ENCODE data around the gene GARIN3.
"Not testable (repeated sequence)": the region's sequence is repeated elsewhere in the genome, so short reads cannot be mapped to it uniquely, and the experiment has no call there.

The GARIN3 gene

GRCh38 chr5:157188270-157188669 lies 22.2 kb upstream of the GARIN3 start:
- no peak overlapping the region for H3K4me3 ChIP-seq (ENCODE audit: low read depth, low read length)
- no peaks in the 10 kb centered on the region for H3K36me3 ChIP-seq
- DNase-seq, result no peak
- no peaks in the 10 kb centered on the region for H3K9me3 ChIP-seq (ENCODE audit: severe bottlenecking)
- TF ChIP-seq, protein P1, sequence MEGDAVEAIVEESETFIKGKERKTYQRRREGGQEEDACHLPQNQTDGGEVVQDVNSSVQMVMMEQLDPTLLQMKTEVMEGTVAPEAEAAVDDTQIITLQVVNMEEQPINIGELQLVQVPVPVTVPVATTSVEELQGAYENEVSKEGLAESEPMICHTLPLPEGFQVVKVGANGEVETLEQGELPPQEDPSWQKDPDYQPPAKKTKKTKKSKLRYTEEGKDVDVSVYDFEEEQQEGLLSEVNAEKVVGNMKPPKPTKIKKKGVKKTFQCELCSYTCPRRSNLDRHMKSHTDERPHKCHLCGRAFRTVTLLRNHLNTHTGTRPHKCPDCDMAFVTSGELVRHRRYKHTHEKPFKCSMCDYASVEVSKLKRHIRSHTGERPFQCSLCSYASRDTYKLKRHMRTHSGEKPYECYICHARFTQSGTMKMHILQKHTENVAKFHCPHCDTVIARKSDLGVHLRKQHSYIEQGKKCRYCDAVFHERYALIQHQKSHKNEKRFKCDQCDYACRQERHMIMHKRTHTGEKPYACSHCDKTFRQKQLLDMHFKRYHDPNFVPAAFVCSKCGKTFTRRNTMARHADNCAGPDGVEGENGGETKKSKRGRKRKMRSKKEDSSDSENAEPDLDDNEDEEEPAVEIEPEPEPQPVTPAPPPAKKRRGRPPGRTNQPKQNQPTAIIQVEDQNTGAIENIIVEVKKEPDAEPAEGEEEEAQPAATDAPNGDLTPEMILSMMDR (IDR thresholded peaks at IDR 0.05; ENCODE audit: low read depth, low read length), result no peak
- no peaks in the 10 kb centered on the region for H3K27me3 ChIP-seq (ENCODE audit: insufficient read depth, low read depth, severe bottlenecking)
- no peak overlapping the region for H3K27ac ChIP-seq

- TF ChIP-seq, protein P1 (IDR thresholded peaks at IDR 0.05; ENCODE audit: low read depth, low read length), result no peak
- H3K9me3 ChIP-seq (ENCODE audit: severe bottlenecking), result no peaks in the 10 kb centered on the region
- no peak overlapping the region for H3K4me3 ChIP-seq (ENCODE audit: low read depth, low read length)
- no peaks in the 10 kb centered on the region for H3K36me3 ChIP-seq
- no peak overlapping the region for H3K27ac ChIP-seq
- H3K27me3 ChIP-seq (ENCODE audit: insufficient read depth, low read depth, severe bottlenecking), result no peaks in the 10 kb centered on the region
- DNase-seq, result no peak
These were observed 21.1 kb upstream of the GARIN3 start for GRCh38 chr5:157187046-157187754.

- H3K27me3 ChIP-seq (ENCODE audit: insufficient read depth, low read depth, severe bottlenecking), result no peaks in the 10 kb centered on the region
These were observed 20.4 kb upstream of the GARIN3 start for GRCh38 chr5:157186309-157187045.

DNA sequence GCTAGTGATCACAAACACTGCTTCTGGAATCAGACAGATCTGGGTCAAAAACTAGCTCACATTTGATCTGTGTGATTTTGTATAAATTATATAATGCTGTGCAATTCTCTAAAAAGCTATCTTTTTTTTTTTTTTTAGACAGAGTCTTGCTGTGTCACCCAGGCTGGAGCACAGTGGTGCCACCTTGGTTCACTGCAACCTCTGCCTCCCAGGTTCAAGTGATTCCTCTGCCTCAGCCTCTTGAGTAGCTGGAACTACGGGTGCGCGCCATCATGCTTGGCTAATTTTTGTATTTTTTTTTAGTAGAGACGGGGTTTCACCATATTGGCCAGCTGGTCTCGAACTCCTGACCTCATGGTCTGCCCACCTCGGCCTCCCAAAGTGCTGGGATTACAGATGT lies 19.1 kb upstream of the GARIN3 start:
- H3K36me3 ChIP-seq; H3K9me3 ChIP-seq (ENCODE audit: severe bottlenecking); H3K27me3 ChIP-seq (ENCODE audit: insufficient read depth, low read depth, severe bottlenecking); H3K27ac ChIP-seq; H3K4me3 ChIP-seq (ENCODE audit: low read depth, low read length); DNase-seq: not testable (repeated sequence)

More at GRCh38 chr5:157186309-157187045, 20.4 kb upstream of the GARIN3 start:
- no peak for DNase-seq
- H3K27ac ChIP-seq, result no peak overlapping the region
- TF ChIP-seq, protein P1 (IDR thresholded peaks at IDR 0.05; ENCODE audit: low read depth, low read length), result no peak
- no peaks in the 10 kb centered on the region for H3K36me3 ChIP-seq
- no peak overlapping the region for H3K4me3 ChIP-seq (ENCODE audit: low read depth, low read length)
- no peaks in the 10 kb centered on the region for H3K9me3 ChIP-seq (ENCODE audit: severe bottlenecking)

GRCh38 chr5:157184117-157184670 lies 18.1 kb upstream of the GARIN3 start:
- no peaks in the 10 kb centered on the region for H3K9me3 ChIP-seq (ENCODE audit: severe bottlenecking)
- H3K4me3 ChIP-seq (ENCODE audit: low read depth, low read length), result no peak overlapping the region
- H3K27ac ChIP-seq, result no peak overlapping the region
- no peaks in the 10 kb centered on the region for H3K36me3 ChIP-seq
- no peaks in the 10 kb centered on the region for H3K27me3 ChIP-seq (ENCODE audit: insufficient read depth, low read depth, severe bottlenecking)
- DNase-seq, result no peak
- TF ChIP-seq, protein P1 (IDR thresholded peaks at IDR 0.05; ENCODE audit: low read depth, low read length), result no peak

DNA sequence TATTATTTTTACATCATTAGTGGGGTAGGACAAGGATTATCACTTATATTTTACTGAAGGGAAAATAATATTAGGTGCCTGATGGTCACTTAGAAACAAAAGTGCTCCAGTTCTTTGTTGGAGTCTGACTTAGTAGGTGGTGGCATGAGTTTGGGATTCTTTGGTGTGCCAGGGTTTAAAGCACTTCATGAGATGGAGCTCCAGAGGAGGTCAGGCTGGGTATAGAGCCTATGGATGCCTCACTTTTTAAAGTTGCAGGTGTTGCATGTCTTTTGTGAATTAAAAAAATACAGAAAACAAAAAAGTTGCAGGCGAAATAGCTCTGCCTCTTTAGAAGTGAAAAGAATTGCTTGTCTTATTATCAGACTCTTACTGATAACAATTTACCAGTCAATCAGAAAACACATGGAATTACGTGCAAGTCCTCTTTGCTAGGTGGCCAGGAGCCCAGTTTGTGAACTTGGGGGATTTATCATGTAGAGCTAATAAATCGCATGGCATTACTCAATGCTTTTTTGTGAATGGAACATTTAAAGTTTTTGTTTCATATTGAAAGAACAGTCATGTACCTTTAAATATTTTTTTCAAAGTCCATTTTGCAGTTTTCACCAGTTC lies 16.2 kb upstream of the GARIN3 start:
- TF ChIP-seq, protein P1 (IDR thresholded peaks at IDR 0.05; ENCODE audit: low read depth, low read length), result no peak
- Histone ChIP-seq H3K27me3 (ENCODE audit: insufficient read depth, low read depth, severe bottlenecking) (no peaks in the 10 kb centered on the region), H3K27ac (no peak overlapping the region), H3K9me3 (ENCODE audit: severe bottlenecking) (no peaks in the 10 kb centered on the region), H3K4me3 (ENCODE audit: low read depth, low read length) (no peak overlapping the region), H3K36me3 (no peaks in the 10 kb centered on the region)
- DNase-seq, result no peak
